WTC11 (cell line): ENCODE data around the gene FEM1B. TPM values are rescaled to one million over a fixed set of nuclear protein-coding genes. Genes with fewer than 3 reads are reported as not detected.

Experiments used
- ATAC-seq: fragments of 200-7000 bp; cut with Tn5 transposase; 2 replicates; pipeline ENCODE4 v1.10.0; 2021; ENCODE audit warnings: mild to moderate bottlenecking, moderate library complexity
- CTCF ChIA-PET: fragments of 300-600 bp; sonication (Branson Sonifier 250); formaldehyde crosslinking; loops from one replicate; lab custom pipeline; 2021; ENCODE audit warnings: antibody characterized with exemption; lab: Charles Lee
- POLR2A ChIA-PET: fragments of 350-600 bp; sonication (Branson Sonifier 250); formaldehyde crosslinking; loops from one replicate; lab custom pipeline; 2021; ENCODE audit warnings: antibody characterized with exemption; lab: Charles Lee
- DNase-seq: peaks from one replicate; pipeline ENCODE4 v3.0.0; 2021; ENCODE audit warnings: low spot score
- H3K27ac Mint-ChIP-seq: 2 replicates; pipeline ENCODE4 v1.8.0; 2021; ENCODE audit warnings: mixed read lengths
- H3K27me3 Mint-ChIP-seq: 2 replicates; pipeline ENCODE4 v1.8.0; 2021; ENCODE audit warnings: low read depth, mild to moderate bottlenecking, moderate library complexity, mixed read lengths
- H3K36me3 Mint-ChIP-seq: 2 replicates; pipeline ENCODE4 v1.8.0; 2021; ENCODE audit warnings: mixed read lengths
- H3K4me1 Mint-ChIP-seq: 2 replicates; pipeline ENCODE4 v1.8.0; 2022; ENCODE audit warnings: mixed read lengths
- H3K4me3 Mint-ChIP-seq: 2 replicates; pipeline ENCODE4 v1.8.0; 2021; ENCODE audit warnings: mild to moderate bottlenecking, moderate library complexity, mixed read lengths
- H3K9me3 Mint-ChIP-seq: 2 replicates; pipeline ENCODE4 v1.8.0; 2021; ENCODE audit warnings: mixed read lengths
- AFF4 ChIP-seq: sonication (generic); formaldehyde crosslinking; IDR thresholded peaks from 2 replicates; pipeline ENCODE4 v1.8.1; 2023; ENCODE audit warnings: mild to moderate bottlenecking, missing genetic modification reagents, borderline replicate concordance
- CREB1 ChIP-seq: sonication (generic); formaldehyde crosslinking; IDR thresholded peaks from 2 replicates; pipeline ENCODE4 v1.8.0; 2023; ENCODE audit warnings: mild to moderate bottlenecking, missing genetic modification reagents
- ELF4 ChIP-seq: sonication (generic); formaldehyde crosslinking; IDR thresholded peaks from 2 replicates; pipeline ENCODE4 v1.8.1; 2022; ENCODE audit warnings: low read depth, mild to moderate bottlenecking, moderate library complexity, missing genetic modification reagents
- ESRRA ChIP-seq: sonication (generic); formaldehyde crosslinking; IDR thresholded peaks from 2 replicates; pipeline ENCODE4 v1.8.1; 2022; ENCODE audit warnings: mild to moderate bottlenecking, missing genetic modification reagents, borderline replicate concordance
- FOXJ3 ChIP-seq: sonication (generic); formaldehyde crosslinking; IDR thresholded peaks from 2 replicates; pipeline ENCODE4 v1.9.0; 2021; ENCODE audit warnings: missing genetic modification reagents, mild to moderate bottlenecking, borderline replicate concordance
- FOXK1 ChIP-seq: sonication (generic); formaldehyde crosslinking; IDR thresholded peaks from 2 replicates; pipeline ENCODE4 v1.8.0; 2022; ENCODE audit warnings: mild to moderate bottlenecking, moderate library complexity, missing genetic modification reagents
- GTF2I ChIP-seq: fragments of 250-450 bp; sonication (Bioruptor Pico); conservative IDR thresholded peaks from 2 replicates; pipeline ENCODE4 v1.4.0; 2021; ENCODE audit warnings: mild to moderate bottlenecking
- JAZF1 ChIP-seq: fragments of 250-450 bp; sonication (Bioruptor Pico); IDR thresholded peaks from 2 replicates; pipeline ENCODE4 v1.9.0; 2021; ENCODE audit warnings: moderate library complexity, mild to moderate bottlenecking, inconsistent platforms
- MLX ChIP-seq: sonication (generic); formaldehyde crosslinking; IDR thresholded peaks from 2 replicates; pipeline ENCODE4 v1.8.1; 2023; ENCODE audit warnings: mild to moderate bottlenecking, missing genetic modification reagents, moderate library complexity
- NFYB ChIP-seq: sonication (generic); formaldehyde crosslinking; conservative IDR thresholded peaks from 2 replicates; pipeline ENCODE4 v1.8.0; 2022; ENCODE audit warnings: low read depth, missing genetic modification reagents
- OVOL2 ChIP-seq: fragments of 250-450 bp; sonication (Bioruptor Pico); IDR thresholded peaks from 2 replicates; pipeline ENCODE4 v1.9.0; 2021; ENCODE audit warnings: mild to moderate bottlenecking, borderline replicate concordance
- PRDM15 ChIP-seq: sonication (generic); formaldehyde crosslinking; IDR thresholded peaks from 2 replicates; pipeline ENCODE4 v1.8.0; 2022; ENCODE audit warnings: missing genetic modification reagents
- RELA ChIP-seq: sonication (generic); formaldehyde crosslinking; IDR thresholded peaks from 2 replicates; pipeline ENCODE4 v1.8.1; 2022; ENCODE audit warnings: missing genetic modification reagents, mild to moderate bottlenecking, borderline replicate concordance
- ZNF121 ChIP-seq: sonication (generic); formaldehyde crosslinking; IDR thresholded peaks from 2 replicates; pipeline ENCODE4 v1.8.0; 2023; ENCODE audit warnings: missing genetic modification reagents
- total RNA-seq: library from RNA; stranded (reverse); gene quantifications from 3 replicates; pipeline ENCODE4 v1.2.3, GENCODE V29; 2021
- TF ChIP-seq, protein P1 (sequence below): sonication (generic); formaldehyde crosslinking; conservative IDR thresholded peaks from 2 replicates; pipeline ENCODE4 v1.8.1; 2022; ENCODE audit warnings: mild to moderate bottlenecking, missing genetic modification reagents
- TF ChIP-seq, protein P2 (sequence below): sonication (generic); formaldehyde crosslinking; IDR thresholded peaks from 2 replicates; pipeline ENCODE4 v1.8.0; 2023; ENCODE audit warnings: mild to moderate bottlenecking, missing genetic modification reagents

The FEM1B gene
- total RNA-seq, 1 experiment from 2014 or later: 64.8 TPM

GRCh38 chr15:68278595-68279405 lies 1.3 kb downstream of the FEM1B start:
- Mint-ChIP-seq H3K9me3 (no peaks in the 10 kb centered on the region), H3K27me3 (no peaks in the 10 kb centered on the region), H3K4me3 (peak overlapping the region; percentile 98), H3K36me3 (peaks cover 2% of the 10 kb centered on the region; the same call in 1 of the 2 replicates), H3K27ac (peak overlapping the region; percentile 93), H3K4me1 (peaks cover 50% of the 10 kb centered on the region)
- TF ChIP-seq PRDM15 (CRISPR knock-in tag): peak; percentile 91
- no peak for TF ChIP-seq RELA (CRISPR knock-in tag)
- TF ChIP-seq ESRRA (CRISPR knock-in tag): no peak
- no peak for TF ChIP-seq FOXJ3 (CRISPR knock-in tag)
- ChIA-PET POLR2A (interaction anchor here (0.9 to 2.5 kb wide), 4 partner anchors 22 to 28 kb away, joined by 4 to 22 read pairs (median 8); no protein-coding TSS in a partner anchor), CTCF (interaction anchor here (0.5 to 3.9 kb wide), 5 partner anchors 26 to 725 kb away, joined by 3 to 27 read pairs (median 4); no protein-coding TSS in a partner anchor)
- ATAC-seq (peak; percentile 1), DNase-seq (no peak)

GRCh38 chr15:68279779-68280753 lies 2.5 kb downstream of the FEM1B start:
- H3K4me3 Mint-ChIP-seq: peak overlapping the region; percentile 98
- no peak for ATAC-seq

DNA sequence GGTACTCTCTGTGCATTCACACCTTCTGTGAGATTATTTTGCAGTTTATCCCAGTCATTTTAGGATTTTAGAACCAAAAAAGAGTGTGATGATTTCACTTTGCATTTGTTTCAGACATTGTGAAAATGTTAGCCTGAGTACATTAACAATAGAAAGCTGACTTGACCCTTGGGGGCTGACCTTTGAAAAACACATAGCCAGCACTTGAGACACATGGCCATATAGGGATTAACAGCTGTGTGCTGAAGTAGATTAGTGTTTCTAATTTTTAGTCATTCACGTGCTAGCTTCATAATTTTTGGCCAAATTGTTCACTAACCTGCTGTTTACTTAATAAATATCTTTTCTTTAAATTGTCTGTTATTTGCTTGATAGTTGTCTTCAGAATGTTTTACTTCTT lies 3.5 kb downstream of the FEM1B start:
- Mint-ChIP-seq H3K36me3 (peaks cover 16% of the 10 kb centered on the region), H3K4me1 (peaks cover 65% of the 10 kb centered on the region), H3K27me3 (no peaks in the 10 kb centered on the region), H3K9me3 (peaks cover 9% of the 10 kb centered on the region), H3K27ac (no peak overlapping the region), H3K4me3 (peak overlapping the region; percentile 98)
- ATAC-seq: no peak
- POLR2A ChIA-PET: interaction anchor here (1.0 kb wide), 1 partner anchor 17 kb away, joined by 3 read pairs; no protein-coding TSS in a partner anchor
- CTCF ChIA-PET: interaction anchor here (1.0 to 3.9 kb wide), 3 partner anchors 24 to 70 kb away, joined by 3 to 28 read pairs (median 10); no protein-coding TSS in a partner anchor
- DNase-seq: no peak
- TF ChIP-seq ELF4 (no peak), FOXJ3 (CRISPR knock-in tag) (no peak), ZNF121 (CRISPR knock-in tag) (no peak), MLX (CRISPR knock-in tag) (no peak), CREB1 (CRISPR knock-in tag) (no peak), JAZF1 (CRISPR knock-in tag) (no peak), NFYB (no peak), AFF4 (CRISPR knock-in tag) (no peak)
- TF ChIP-seq, protein P1, sequence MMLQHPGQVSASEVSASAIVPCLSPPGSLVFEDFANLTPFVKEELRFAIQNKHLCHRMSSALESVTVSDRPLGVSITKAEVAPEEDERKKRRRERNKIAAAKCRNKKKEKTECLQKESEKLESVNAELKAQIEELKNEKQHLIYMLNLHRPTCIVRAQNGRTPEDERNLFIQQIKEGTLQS (CRISPR knock-in tag): no peak

More at GRCh38 chr15:68279779-68280753, 2.5 kb downstream of the FEM1B start:
- Mint-ChIP-seq H3K4me1 (peaks cover 56% of the 10 kb centered on the region), H3K27me3 (no peaks in the 10 kb centered on the region), H3K36me3 (peaks cover 10% of the 10 kb centered on the region), H3K27ac (peak overlapping the region; percentile 87), H3K9me3 (peaks cover 8% of the 10 kb centered on the region)
- DNase-seq: no peak
- POLR2A ChIA-PET: interaction anchor here (1.0 kb wide), 1 partner anchor 18 kb away, joined by 3 read pairs; no protein-coding TSS in a partner anchor
- TF ChIP-seq FOXK1 (no peak), GTF2I (CRISPR knock-in tag) (0 out of 2 replicates have a peak, but pooled peaks have one; percentile 26), OVOL2 (CRISPR knock-in tag) (no peak)
- TF ChIP-seq, protein P2, sequence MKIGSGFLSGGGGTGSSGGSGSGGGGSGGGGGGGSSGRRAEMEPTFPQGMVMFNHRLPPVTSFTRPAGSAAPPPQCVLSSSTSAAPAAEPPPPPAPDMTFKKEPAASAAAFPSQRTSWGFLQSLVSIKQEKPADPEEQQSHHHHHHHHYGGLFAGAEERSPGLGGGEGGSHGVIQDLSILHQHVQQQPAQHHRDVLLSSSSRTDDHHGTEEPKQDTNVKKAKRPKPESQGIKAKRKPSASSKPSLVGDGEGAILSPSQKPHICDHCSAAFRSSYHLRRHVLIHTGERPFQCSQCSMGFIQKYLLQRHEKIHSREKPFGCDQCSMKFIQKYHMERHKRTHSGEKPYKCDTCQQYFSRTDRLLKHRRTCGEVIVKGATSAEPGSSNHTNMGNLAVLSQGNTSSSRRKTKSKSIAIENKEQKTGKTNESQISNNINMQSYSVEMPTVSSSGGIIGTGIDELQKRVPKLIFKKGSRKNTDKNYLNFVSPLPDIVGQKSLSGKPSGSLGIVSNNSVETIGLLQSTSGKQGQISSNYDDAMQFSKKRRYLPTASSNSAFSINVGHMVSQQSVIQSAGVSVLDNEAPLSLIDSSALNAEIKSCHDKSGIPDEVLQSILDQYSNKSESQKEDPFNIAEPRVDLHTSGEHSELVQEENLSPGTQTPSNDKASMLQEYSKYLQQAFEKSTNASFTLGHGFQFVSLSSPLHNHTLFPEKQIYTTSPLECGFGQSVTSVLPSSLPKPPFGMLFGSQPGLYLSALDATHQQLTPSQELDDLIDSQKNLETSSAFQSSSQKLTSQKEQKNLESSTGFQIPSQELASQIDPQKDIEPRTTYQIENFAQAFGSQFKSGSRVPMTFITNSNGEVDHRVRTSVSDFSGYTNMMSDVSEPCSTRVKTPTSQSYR (CRISPR knock-in tag): no peak
- CTCF ChIA-PET: interaction anchor here (0.6 to 3.9 kb wide), 3 partner anchors 25 to 27 kb away, joined by 4 to 28 read pairs (median 10); no protein-coding TSS in a partner anchor
